ENCODE data around the gene ABT1. TPM values are rescaled to one million over a fixed set of nuclear protein-coding genes. Genes with fewer than 3 reads are reported as not detected.
A peak's percentile ranks its signal among the peaks of the same experiment; 100 is the strongest.

ABT1 gene
- total RNA-seq, 1 donor from 2014 or later = 25.5 TPM

GRCh38 chr6:26553264-26553634 lies 43.5 kb upstream of the ABT1 start:
- H3K4me3 Mint-ChIP-seq (ENCODE audit: low read depth) = no peak overlapping the region

GRCh38 chr6:26553635-26554446 lies 42.9 kb upstream of the ABT1 start:
- no peaks in the 10 kb centered on the region for H3K36me3 Mint-ChIP-seq (ENCODE audit: insufficient read depth)
- DNase-seq (ENCODE audit: low spot score, unreplicated experiment) = peak; percentile 73
- H3K4me3 Mint-ChIP-seq (ENCODE audit: low read depth) = no peak overlapping the region
- peaks cover 4% of the 10 kb centered on the region for H3K4me1 Mint-ChIP-seq (ENCODE audit: low read depth)
- H3K9me3 Mint-ChIP-seq (ENCODE audit: low read depth) = no peaks in the 10 kb centered on the region
- peaks cover 11% of the 10 kb centered on the region for H3K27me3 Mint-ChIP-seq
- TF ChIP-seq, protein P1, sequence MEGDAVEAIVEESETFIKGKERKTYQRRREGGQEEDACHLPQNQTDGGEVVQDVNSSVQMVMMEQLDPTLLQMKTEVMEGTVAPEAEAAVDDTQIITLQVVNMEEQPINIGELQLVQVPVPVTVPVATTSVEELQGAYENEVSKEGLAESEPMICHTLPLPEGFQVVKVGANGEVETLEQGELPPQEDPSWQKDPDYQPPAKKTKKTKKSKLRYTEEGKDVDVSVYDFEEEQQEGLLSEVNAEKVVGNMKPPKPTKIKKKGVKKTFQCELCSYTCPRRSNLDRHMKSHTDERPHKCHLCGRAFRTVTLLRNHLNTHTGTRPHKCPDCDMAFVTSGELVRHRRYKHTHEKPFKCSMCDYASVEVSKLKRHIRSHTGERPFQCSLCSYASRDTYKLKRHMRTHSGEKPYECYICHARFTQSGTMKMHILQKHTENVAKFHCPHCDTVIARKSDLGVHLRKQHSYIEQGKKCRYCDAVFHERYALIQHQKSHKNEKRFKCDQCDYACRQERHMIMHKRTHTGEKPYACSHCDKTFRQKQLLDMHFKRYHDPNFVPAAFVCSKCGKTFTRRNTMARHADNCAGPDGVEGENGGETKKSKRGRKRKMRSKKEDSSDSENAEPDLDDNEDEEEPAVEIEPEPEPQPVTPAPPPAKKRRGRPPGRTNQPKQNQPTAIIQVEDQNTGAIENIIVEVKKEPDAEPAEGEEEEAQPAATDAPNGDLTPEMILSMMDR (IDR thresholded peaks at IDR 0.05; ENCODE audit: unreplicated experiment) = no peak
- H3K27ac Mint-ChIP-seq = no peak overlapping the region

More at GRCh38 chr6:26553264-26553634, 43.5 kb upstream of the ABT1 start:
- TF ChIP-seq, protein P1 (IDR thresholded peaks at IDR 0.05; ENCODE audit: unreplicated experiment) = no peak
- Mint-ChIP-seq H3K36me3 (ENCODE audit: insufficient read depth) (no peaks in the 10 kb centered on the region), H3K4me1 (ENCODE audit: low read depth) (peaks cover 4% of the 10 kb centered on the region), H3K9me3 (ENCODE audit: low read depth) (no peaks in the 10 kb centered on the region), H3K27me3 (peaks cover 11% of the 10 kb centered on the region), H3K27ac (no peak overlapping the region)
- peak; percentile 57 for DNase-seq (ENCODE audit: low spot score, unreplicated experiment)

DNA sequence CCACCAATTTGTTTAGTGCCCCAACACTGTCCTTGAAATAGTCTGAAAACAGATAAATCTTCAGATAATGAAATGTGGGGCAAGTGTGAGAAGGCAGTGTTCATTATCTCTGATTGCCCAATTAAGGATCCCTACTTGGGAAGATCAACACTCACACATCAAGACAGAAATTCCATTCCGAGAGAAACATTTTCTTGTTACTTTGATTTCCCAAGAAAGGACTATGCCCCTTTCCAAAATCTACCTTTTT lies 42.4 kb upstream of the ABT1 start:
- no peak overlapping the region for H3K27ac Mint-ChIP-seq
- no peaks in the 10 kb centered on the region for H3K9me3 Mint-ChIP-seq (ENCODE audit: low read depth)
- H3K4me1 Mint-ChIP-seq (ENCODE audit: low read depth) = peaks cover 4% of the 10 kb centered on the region
- H3K4me3 Mint-ChIP-seq (ENCODE audit: low read depth) = no peak overlapping the region
- DNase-seq (ENCODE audit: low spot score, unreplicated experiment) = no peak
- H3K27me3 Mint-ChIP-seq = peaks cover 11% of the 10 kb centered on the region
- no peaks in the 10 kb centered on the region for H3K36me3 Mint-ChIP-seq (ENCODE audit: insufficient read depth)
- TF ChIP-seq, protein P1 (IDR thresholded peaks at IDR 0.05; ENCODE audit: unreplicated experiment) = no peak

DNA sequence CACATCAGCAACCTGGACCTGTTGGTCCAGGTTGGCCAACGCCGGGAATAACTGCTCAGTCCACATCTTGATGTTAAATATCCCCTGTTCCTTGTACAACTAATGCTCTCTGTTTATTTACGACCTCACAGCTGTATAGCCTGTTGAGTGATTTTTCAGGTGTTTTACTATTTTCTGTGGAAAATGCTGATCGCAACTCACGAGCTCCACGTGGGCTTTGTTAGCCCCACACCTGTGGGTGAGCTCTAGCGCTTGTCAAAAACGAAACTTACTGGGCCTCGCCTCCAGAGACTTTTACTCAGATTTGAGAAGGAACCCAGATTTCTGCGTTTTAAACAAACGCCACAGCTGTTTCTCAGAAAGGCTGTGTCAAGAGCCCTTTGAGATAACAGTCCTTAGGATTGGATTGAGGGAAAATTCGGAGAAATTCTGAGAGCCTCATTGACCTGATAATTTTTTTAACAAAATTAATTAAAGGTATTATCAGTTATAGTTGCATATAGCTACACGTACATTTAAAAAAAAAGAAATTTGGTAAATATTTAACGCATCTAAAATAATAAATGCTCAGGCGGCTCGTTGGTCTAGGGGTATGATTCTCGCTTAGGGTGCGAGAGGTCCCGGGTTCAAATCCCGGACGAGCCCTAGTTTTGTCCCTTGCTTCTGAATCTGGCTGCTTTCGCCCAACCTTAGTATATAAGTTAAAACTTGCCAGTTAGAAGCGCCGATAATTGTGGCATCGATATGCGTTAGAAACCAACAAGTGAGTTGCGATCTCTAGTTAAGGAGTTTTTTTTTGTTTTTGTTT lies 41.9 kb upstream of the ABT1 start:
- Mint-ChIP-seq H3K9me3 (ENCODE audit: low read depth) (no peaks in the 10 kb centered on the region), H3K27me3 (peaks cover 11% of the 10 kb centered on the region), H3K4me3 (ENCODE audit: low read depth) (no peak overlapping the region), H3K36me3 (ENCODE audit: insufficient read depth) (no peaks in the 10 kb centered on the region), H3K27ac (peak overlapping the region; percentile 51), H3K4me1 (ENCODE audit: low read depth) (peaks cover 4% of the 10 kb centered on the region)
- no peak for DNase-seq (ENCODE audit: low spot score, unreplicated experiment)
- TF ChIP-seq, protein P1 (IDR thresholded peaks at IDR 0.05; ENCODE audit: unreplicated experiment) = no peak

- Mint-ChIP-seq H3K4me1 (ENCODE audit: low read depth) (peaks cover 4% of the 10 kb centered on the region), H3K9me3 (ENCODE audit: low read depth) (no peaks in the 10 kb centered on the region), H3K27ac (peak overlapping the region; percentile 95), H3K27me3 (peaks cover 11% of the 10 kb centered on the region), H3K4me3 (ENCODE audit: low read depth) (no peak overlapping the region), H3K36me3 (ENCODE audit: insufficient read depth) (no peaks in the 10 kb centered on the region)
- DNase-seq (ENCODE audit: low spot score, unreplicated experiment) = no peak
- TF ChIP-seq, protein P1 (IDR thresholded peaks at IDR 0.05; ENCODE audit: unreplicated experiment) = no peak
Observed at GRCh38 chr6:26555505-26556262, 41.1 kb upstream of the ABT1 start.
